ENCODE measurements around the gene IRAK1. TPM values are rescaled to one million over a fixed set of nuclear protein-coding genes. Genes with fewer than 3 reads are reported as not detected.

Gene IRAK1
- total and polyA plus RNA-seq, 2 donors from 2014 or later, result 46.6 to 85.3 TPM

- H3K4me1 ChIP-seq (ENCODE audit: control insufficient read depth in 2 of 3, insufficient read depth in 2 of 3, low read depth in 1 of 3, low read length in 3 of 3), result peaks cover 2 to 24% (median 4%) of the 10 kb centered on the region in 3 donors
- intact Hi-C loops (cut with DNase I), result no loop called here
- FAIRE-seq, result no peak
- no peak for TF ChIP-seq CTCF (IDR thresholded peaks at IDR 0.05; ENCODE audit: borderline replicate concordance, extremely low read depth, insufficient read depth)
- H3K27ac ChIP-seq (ENCODE audit: low read depth in 2 of 2, low read length in 2 of 2), result no peak overlapping the region
- H3K36me3 ChIP-seq (ENCODE audit: control insufficient read depth in 2 of 3, insufficient read depth in 3 of 3, low read length in 3 of 3), result peaks cover 0 to 3% (median 2%) of the 10 kb centered on the region in 3 donors
- DNase-seq, result no peak
- H3K27me3 ChIP-seq (ENCODE audit: control insufficient read depth, insufficient read depth, low read length), result no peaks in the 10 kb centered on the region
- H3K9ac ChIP-seq (ENCODE audit: low read length in 3 of 3), result no peak overlapping the region
- no peak overlapping the region for H3K4me3 ChIP-seq (ENCODE audit: low read length in 3 of 3)
- H3K9me3 ChIP-seq (ENCODE audit: control insufficient read depth in 2 of 3, insufficient read depth in 1 of 3, low read length in 3 of 3), result no peaks in the 10 kb centered on the region
These were observed 27.4 kb upstream of the IRAK1 start for GRCh38 chrX:154046940-154047610.

- no peaks in the 10 kb centered on the region for H3K9me3 ChIP-seq (ENCODE audit: control insufficient read depth in 2 of 3, insufficient read depth in 1 of 3, low read length in 3 of 3)
- H3K9ac ChIP-seq (ENCODE audit: low read length in 3 of 3), result no peak overlapping the region
- H3K4me3 ChIP-seq (ENCODE audit: low read length in 3 of 3), result no peak overlapping the region
- no peak overlapping the region for H3K27ac ChIP-seq (ENCODE audit: low read depth in 2 of 2, low read length in 2 of 2)
- FAIRE-seq (peak; percentile 58), DNase-seq (peak in 2 of 5 donors; percentile 24 to 77)
- H3K36me3 ChIP-seq (ENCODE audit: control insufficient read depth in 2 of 3, insufficient read depth in 3 of 3, low read length in 3 of 3), result peaks cover 0 to 3% (median 2%) of the 10 kb centered on the region in 3 donors
- H3K4me1 ChIP-seq (ENCODE audit: control insufficient read depth in 2 of 3, insufficient read depth in 2 of 3, low read depth in 1 of 3, low read length in 3 of 3), result peaks cover 2 to 20% (median 4%) of the 10 kb centered on the region in 3 donors
- no peaks in the 10 kb centered on the region for H3K27me3 ChIP-seq (ENCODE audit: control insufficient read depth, insufficient read depth, low read length)
- intact Hi-C loops (cut with DNase I), result no loop called here
- TF ChIP-seq CTCF (IDR thresholded peaks at IDR 0.05; ENCODE audit: borderline replicate concordance, extremely low read depth, insufficient read depth), result no peak
These were observed 26.5 kb upstream of the IRAK1 start for GRCh38 chrX:154046031-154046781.

- H3K9me3 ChIP-seq (ENCODE audit: control insufficient read depth in 2 of 3, insufficient read depth in 1 of 3, low read length in 3 of 3), result no peaks in the 10 kb centered on the region
- no peak for DNase-seq
- no peaks in the 10 kb centered on the region for H3K27me3 ChIP-seq (ENCODE audit: control insufficient read depth, insufficient read depth, low read length)
- no peak overlapping the region for H3K27ac ChIP-seq (ENCODE audit: low read depth in 2 of 2, low read length in 2 of 2)
- intact Hi-C loops (cut with DNase I), result no loop called here
- H3K9ac ChIP-seq (ENCODE audit: low read length in 3 of 3), result no peak overlapping the region
- H3K36me3 ChIP-seq (ENCODE audit: control insufficient read depth in 2 of 3, insufficient read depth in 3 of 3, low read length in 3 of 3), result peaks cover 0 to 3% (median 2%) of the 10 kb centered on the region in 3 donors
- TF ChIP-seq CTCF (IDR thresholded peaks at IDR 0.05; ENCODE audit: borderline replicate concordance, extremely low read depth, insufficient read depth), result no peak
- FAIRE-seq, result no peak
- H3K4me1 ChIP-seq (ENCODE audit: control insufficient read depth in 2 of 3, insufficient read depth in 2 of 3, low read depth in 1 of 3, low read length in 3 of 3), result peaks cover 2 to 13% (median 7%) of the 10 kb centered on the region in 3 donors
- H3K4me3 ChIP-seq (ENCODE audit: low read length in 3 of 3), result no peak overlapping the region
These were observed 24.4 kb upstream of the IRAK1 start for GRCh38 chrX:154044091-154044490.

Measured in kidney (tissue), 14 donors.